Endothelial cell of umbilical vein (primary cell): Measurements from ENCODE around the gene ETV3. TPM values are rescaled to one million over a fixed set of nuclear protein-coding genes. Genes with fewer than 3 reads are reported as not detected.

Source experiments
- BruUV-seq: library from RNA; stranded (reverse); fragments of 400-500 nt; replicated peaks from 2 replicates; lab custom pipeline; 2021; lab: Mats Ljungman, UMichigan
- CTCF ChIA-PET: fragments of 300-600, 350-600 bp; sonication (Branson Sonifier 250); formaldehyde crosslinking; loops from one replicate; lab custom pipeline; 2021; ENCODE audit warnings: antibody characterized with exemption, inconsistent platforms; lab: Charles Lee
- POLR2A ChIA-PET: fragments of 300-600, 350-600 bp; sonication (Branson Sonifier 250); formaldehyde crosslinking; loops from one replicate; lab custom pipeline; 2021; ENCODE audit warnings: antibody characterized with exemption, inconsistent platforms; lab: Charles Lee
- DNase-seq: peaks from one replicate; pipeline ENCODE4 v3.0.0-alpha.2; 2011; ENCODE audit warnings: low read depth, low spot score
- FAIRE-seq: peaks from 2 replicates; lab custom pipeline; 2011; peaks lifted over from hg19 to GRCh38; lab: Jason Lieb, UNC
- H2AFZ ChIP-seq: 2 replicates; pipeline ENCODE4 v1.6.0; 2012; ENCODE audit warnings: low read depth, low read length, control low read depth, inconsistent platforms
- H3K27ac ChIP-seq: 2 replicates; pipeline ENCODE4 v1.5.1; 2011; ENCODE audit warnings: low read depth, mild to moderate bottlenecking, control low read depth, low read length, moderate library complexity; ENCODE audit not compliant: insufficient read depth
- H3K27me3 ChIP-seq, 2 experiments: 2 replicates each; pipeline versions ENCODE4 v1.6.0 to v1.6.1; 2011; ENCODE audit warnings: low read length in 2 of 2, mixed read lengths in 1 of 2; ENCODE audit not compliant: control insufficient read depth in 2 of 2, insufficient read depth in 2 of 2
- H3K36me3 ChIP-seq, 2 experiments: 2 replicates in 1 of 2; 3 replicates in 1 of 2; pipeline ENCODE4 v1.5.1; 2011; ENCODE audit warnings: low read length in 2 of 2, mild to moderate bottlenecking in 1 of 2, moderate library complexity in 1 of 2; ENCODE audit not compliant: control insufficient read depth in 2 of 2, insufficient read depth in 2 of 2; ENCODE audit errors: extremely low read depth in 1 of 2
- H3K4me1 ChIP-seq: 3 replicates; pipeline ENCODE4 v1.5.1; 2011; ENCODE audit warnings: mild to moderate bottlenecking, low read length; ENCODE audit not compliant: control insufficient read depth, insufficient read depth; ENCODE audit errors: extremely low read depth
- H3K4me2 ChIP-seq: 2 replicates; pipeline ENCODE4 v1.6.1; 2011; ENCODE audit warnings: low read length, control low read depth, mixed read lengths; ENCODE audit not compliant: insufficient read depth
- H3K4me3 ChIP-seq, 3 experiments: fragments of 200-600 bp in 1 of 3; sonication (generic), shearing (Covaris generic) in 1 of 3; replicated peaks in 1 of 3; 2 replicates each; pipeline ENCODE4 v1.5.1; 2011 to 2016; ENCODE audit warnings: control low read depth in 3 of 3, low read length in 3 of 3, mild to moderate bottlenecking in 2 of 3, inconsistent platforms in 1 of 3, low read depth in 1 of 3, moderate library complexity in 1 of 3; ENCODE audit not compliant: insufficient read depth in 1 of 3
- H3K79me2 ChIP-seq: 2 replicates; pipeline ENCODE4 v1.6.0; 2012; ENCODE audit warnings: low read length, inconsistent platforms; ENCODE audit not compliant: control insufficient read depth, insufficient read depth
- H3K9ac ChIP-seq: replicated peaks from 2 replicates; pipeline ENCODE3; 2011; ENCODE audit warnings: low read length, control low read depth; ENCODE audit not compliant: insufficient read depth; ENCODE audit errors: extremely low read depth
- H3K9me1 ChIP-seq: replicated peaks from 3 replicates; pipeline ENCODE4 v1.6.0; 2011; ENCODE audit warnings: mild to moderate bottlenecking, low read length; ENCODE audit not compliant: control insufficient read depth, insufficient read depth; ENCODE audit errors: extremely low read depth
- H3K9me3 ChIP-seq: replicated peaks from 2 replicates; pipeline ENCODE4 v1.5.1; 2012; ENCODE audit warnings: low read length, inconsistent platforms; ENCODE audit not compliant: control insufficient read depth, insufficient read depth
- H4K20me1 ChIP-seq: replicated peaks from 2 replicates; pipeline ENCODE3; 2011; ENCODE audit warnings: mild to moderate bottlenecking, low read length; ENCODE audit not compliant: control insufficient read depth, insufficient read depth; ENCODE audit errors: extremely low read depth
- FOS ChIP-seq: IDR thresholded peaks from 2 replicates; pipeline ENCODE4 v1.6.1; 2011; ENCODE audit warnings: mild to moderate bottlenecking, low read length, moderate library complexity, borderline replicate concordance; ENCODE audit not compliant: insufficient read depth
- GATA2 ChIP-seq: IDR thresholded peaks from 2 replicates; pipeline ENCODE4 v1.7.0; 2011; ENCODE audit warnings: low read depth, mild to moderate bottlenecking, moderate library complexity, mixed read lengths, low read length; ENCODE audit not compliant: insufficient read length, insufficient read depth
- JUN ChIP-seq: IDR thresholded peaks from 2 replicates; pipeline ENCODE4 v1.6.1; 2011; ENCODE audit warnings: borderline replicate concordance, low read depth; ENCODE audit not compliant: insufficient read length, insufficient read depth
- MYC ChIP-seq: IDR thresholded peaks from one replicate; pipeline ENCODE4 v1.6.1; 2011; ENCODE audit warnings: mild to moderate bottlenecking, low read depth, low read length
- POLR2A ChIP-seq: IDR thresholded peaks from 2 replicates; pipeline ENCODE4 v1.6.1; 2012; ENCODE audit warnings: low read depth, mild to moderate bottlenecking, control low read depth, low read length
- POLR2AphosphoS5 ChIP-seq: IDR thresholded peaks from 2 replicates; pipeline ENCODE4 v1.6.1; 2012; ENCODE audit warnings: low read depth, mild to moderate bottlenecking, control low read depth, low read length, moderate library complexity; ENCODE audit not compliant: insufficient read depth
- dilution Hi-C: fragments of 300-500 bp; cut with MboI; formaldehyde crosslinking; loops from one replicate; pipeline ENCODE4 v1.15.0; 2019; ENCODE audit warnings: low sequenced_read_pairs; ENCODE audit not compliant: extremely low pct_ligation_motif_present
- intact Hi-C: fragments of 100-400 bp; cut with micrococcal nuclease; formaldehyde crosslinking; loops from one replicate; pipeline ENCODE4 v1.10.0; 2022
- polyA plus RNA-seq, 4 experiments: library from polyadenylated mRNA; depleted of rRNA in 3 of 4; stranded (reverse) in 3 of 4; unstranded in 1 of 4; fragments of >200 nt; gene quantifications; 2 replicates each; pipeline versions ENCODE4 v1.2.1 to v1.2.3, GENCODE V29; 2011 to 2012; ENCODE audit warnings: missing spikeins in 1 of 4
- total RNA-seq: library from RNA; stranded (reverse); gene quantifications from 2 replicates; pipeline ENCODE4 v1.2.3, GENCODE V29; 2021
- TF ChIP-seq, protein P1 (sequence below), 2 donors: IDR thresholded peaks; 1 replicate in 1 of 2; 2 replicates in 1 of 2; pipeline ENCODE4 v1.5.1; 2011; ENCODE audit warnings: low read length in 2 of 2, mild to moderate bottlenecking in 2 of 2, moderate library complexity in 2 of 2, control low read depth in 1 of 2, inconsistent platforms in 1 of 2, low read depth in 1 of 2; ENCODE audit not compliant: insufficient read depth in 1 of 2; ENCODE audit errors: extremely low read depth in 1 of 2
- TF ChIP-seq, protein P2 (sequence below): IDR thresholded peaks from 2 replicates; pipeline ENCODE4 v1.6.1; 2011; ENCODE audit not compliant: insufficient read depth, insufficient read length

ETV3 gene
- total and polyA plus RNA-seq, 2 donors (not counting 3 experiments of a cell fraction or from before 2014, with no cell fraction given) = 6.8 to 22.3 TPM

DNA sequence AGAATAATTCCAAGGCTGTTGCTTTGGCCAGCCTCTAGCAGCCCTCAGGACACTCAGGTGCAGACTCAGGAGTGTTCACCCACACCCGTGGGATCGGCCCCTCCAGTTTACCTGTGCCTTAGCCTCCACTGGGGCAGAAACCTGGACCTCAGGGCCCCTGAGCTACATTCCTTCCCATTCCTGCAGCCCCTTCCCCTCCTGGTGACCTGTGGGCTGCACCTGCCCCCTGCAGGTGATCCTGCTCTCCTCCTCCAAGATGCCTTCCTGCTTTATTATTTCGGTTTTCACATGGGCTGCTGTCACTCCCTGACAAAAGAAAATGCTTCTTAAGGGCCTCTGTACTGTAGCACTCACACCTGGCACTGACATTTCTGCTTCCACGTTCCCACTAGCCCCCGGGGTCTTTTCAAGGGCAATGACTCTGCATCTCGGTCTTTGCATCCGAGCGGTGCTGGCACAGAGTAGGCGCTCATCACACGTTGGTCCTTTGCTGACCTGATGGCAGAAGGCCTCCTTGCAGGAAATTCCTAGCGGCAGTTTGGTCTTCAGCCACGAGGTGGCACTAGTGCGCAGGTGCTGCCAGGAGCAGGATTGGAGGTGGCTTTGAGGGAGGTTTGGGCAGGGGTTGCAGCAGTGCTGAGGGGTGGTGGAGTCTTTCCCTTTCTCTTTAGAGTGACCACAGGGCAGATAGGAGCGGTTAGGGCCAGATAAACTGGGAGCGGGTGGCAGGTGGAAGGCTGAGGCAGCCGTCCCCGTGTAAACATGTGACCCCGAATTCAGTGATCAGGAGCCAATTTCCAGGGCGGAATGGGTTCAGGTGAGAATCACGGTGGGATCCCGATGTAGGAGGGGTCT is 25.3 kb upstream of the ETV3 start:
- peak; percentile 63 for DNase-seq
- FAIRE-seq = peak; percentile 91
- Histone ChIP-seq H3K4me3 (no peak overlapping the region), H4K20me1 (no peaks in the 10 kb centered on the region), H3K4me2 (no peak overlapping the region), H3K9me1 (no peaks in the 10 kb centered on the region), H3K9me3 (no peaks in the 10 kb centered on the region), H3K27ac (no peak overlapping the region), H3K79me2 (no peaks in the 10 kb centered on the region), H3K9ac (no peak overlapping the region), H3K27me3 (peaks cover 3 to 8% of the 10 kb centered on the region in 2 experiments), H3K36me3 (no peaks in the 10 kb centered on the region), H2AFZ (peak overlapping the region; percentile 68), H3K4me1 (no peaks in the 10 kb centered on the region)
- intact Hi-C loops = no loop called here
- TF ChIP-seq GATA2 (no peak), POLR2A (no peak)
- TF ChIP-seq, protein P1, sequence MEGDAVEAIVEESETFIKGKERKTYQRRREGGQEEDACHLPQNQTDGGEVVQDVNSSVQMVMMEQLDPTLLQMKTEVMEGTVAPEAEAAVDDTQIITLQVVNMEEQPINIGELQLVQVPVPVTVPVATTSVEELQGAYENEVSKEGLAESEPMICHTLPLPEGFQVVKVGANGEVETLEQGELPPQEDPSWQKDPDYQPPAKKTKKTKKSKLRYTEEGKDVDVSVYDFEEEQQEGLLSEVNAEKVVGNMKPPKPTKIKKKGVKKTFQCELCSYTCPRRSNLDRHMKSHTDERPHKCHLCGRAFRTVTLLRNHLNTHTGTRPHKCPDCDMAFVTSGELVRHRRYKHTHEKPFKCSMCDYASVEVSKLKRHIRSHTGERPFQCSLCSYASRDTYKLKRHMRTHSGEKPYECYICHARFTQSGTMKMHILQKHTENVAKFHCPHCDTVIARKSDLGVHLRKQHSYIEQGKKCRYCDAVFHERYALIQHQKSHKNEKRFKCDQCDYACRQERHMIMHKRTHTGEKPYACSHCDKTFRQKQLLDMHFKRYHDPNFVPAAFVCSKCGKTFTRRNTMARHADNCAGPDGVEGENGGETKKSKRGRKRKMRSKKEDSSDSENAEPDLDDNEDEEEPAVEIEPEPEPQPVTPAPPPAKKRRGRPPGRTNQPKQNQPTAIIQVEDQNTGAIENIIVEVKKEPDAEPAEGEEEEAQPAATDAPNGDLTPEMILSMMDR (IDR thresholded peaks at IDR 0.05; ENCODE audit: extremely low read depth in 1 of 2, insufficient read depth in 1 of 2, low read depth in 1 of 2, low read length in 2 of 2) = peak; percentile 89 to 92
- ChIA-PET CTCF (interaction anchor here (1.0 to 1.6 kb wide), 2 partner anchors 11 to 73 kb away, joined by 3 to 16 read pairs; no protein-coding TSS in a partner anchor), POLR2A (no interaction called here)
- no TSS peak for BruUV-seq
- dilution Hi-C loops = no loop called here

DNA sequence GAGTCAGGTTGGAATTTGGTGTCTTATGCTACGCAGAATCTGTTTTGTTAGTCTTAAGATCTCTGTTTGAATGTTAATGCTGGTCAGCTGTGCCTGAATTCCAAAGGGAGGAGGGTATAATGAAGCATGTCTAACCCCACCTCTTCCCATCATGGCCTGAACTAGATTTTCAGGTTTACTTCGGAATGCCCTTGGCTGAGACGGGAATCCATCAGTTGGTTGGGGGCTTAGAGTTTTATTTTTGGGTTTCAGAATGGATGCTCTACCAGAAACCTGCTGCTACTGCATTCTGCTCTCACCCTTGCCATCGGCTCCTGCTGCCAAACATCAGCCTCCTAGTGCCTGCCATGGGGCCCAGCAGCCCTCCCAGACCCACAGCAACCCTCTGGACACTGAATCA is 24.1 kb upstream of the ETV3 start:
- CTCF ChIA-PET = interaction anchor here (1.6 kb wide), 1 partner anchor 72 kb away, joined by 16 read pairs; no protein-coding TSS in a partner anchor

More for the DNA sequence above, 24.1 kb upstream of the ETV3 start:
- Histone ChIP-seq H3K27ac (no peak overlapping the region), H3K36me3 (no peaks in the 10 kb centered on the region), H3K9me1 (no peaks in the 10 kb centered on the region), H3K27me3 (peaks cover 3 to 8% of the 10 kb centered on the region in 2 experiments), H3K4me1 (no peaks in the 10 kb centered on the region), H3K9me3 (no peaks in the 10 kb centered on the region), H2AFZ (no peak overlapping the region), H4K20me1 (no peaks in the 10 kb centered on the region), H3K9ac (no peak overlapping the region), H3K4me2 (no peak overlapping the region), H3K79me2 (no peaks in the 10 kb centered on the region), H3K4me3 (no peak overlapping the region)
- dilution Hi-C loops = no loop called here
- POLR2A ChIA-PET = no interaction called here
- DNase-seq = no peak
- FAIRE-seq = no peak
- no peak for TF ChIP-seq POLR2A
- TF ChIP-seq, protein P2, sequence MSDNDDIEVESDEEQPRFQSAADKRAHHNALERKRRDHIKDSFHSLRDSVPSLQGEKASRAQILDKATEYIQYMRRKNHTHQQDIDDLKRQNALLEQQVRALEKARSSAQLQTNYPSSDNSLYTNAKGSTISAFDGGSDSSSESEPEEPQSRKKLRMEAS = no peak
- no peak for TF ChIP-seq FOS
- no peak for TF ChIP-seq JUN
- no peak for TF ChIP-seq POLR2AphosphoS5
- TF ChIP-seq, protein P1 (IDR thresholded peaks at IDR 0.05; ENCODE audit: extremely low read depth in 1 of 2, insufficient read depth in 1 of 2, low read depth in 1 of 2, low read length in 2 of 2) = no peak
- TF ChIP-seq MYC = no peak
- no TSS peak for BruUV-seq
- intact Hi-C loops = no loop called here
